ENCODE data around the gene LATS2.
"Not testable (repeated sequence)": the region's sequence is repeated elsewhere in the genome, so short reads cannot be mapped to it uniquely, and the experiment has no call there.

The LATS2 gene

GRCh38 chr13:20960663-20961309, 100.6 kb downstream of the LATS2 start:
- no peak for DNase-seq (ENCODE audit: low read depth)

GRCh38 chr13:20957049-20957620, 104.3 kb downstream of the LATS2 start:
- DNase-seq (ENCODE audit: low read depth), result not testable (repeated sequence)

GRCh38 chr13:20955496-20955895, 105.9 kb downstream of the LATS2 start:
- DNase-seq (ENCODE audit: low read depth), result no peak

GRCh38 chr13:20953245-20953931, 108.0 kb downstream of the LATS2 start:
- no peak for DNase-seq (ENCODE audit: low read depth)

- DNase-seq (ENCODE audit: low read depth), result no peak
Measured at GRCh38 chr13:20952838-20953237, 108.5 kb downstream of the LATS2 start.

- not testable (repeated sequence) for DNase-seq (ENCODE audit: low read depth)
Measured at GRCh38 chr13:20948001-20948400, 113.4 kb downstream of the LATS2 start.

- DNase-seq (ENCODE audit: low read depth), result peak; percentile 27
Measured at GRCh38 chr13:20945952-20946383, 115.4 kb downstream of the LATS2 start.

- no peak for DNase-seq (ENCODE audit: low read depth)
Measured at GRCh38 chr13:20942938-20943559, 118.3 kb downstream of the LATS2 start.

- not testable (repeated sequence) for DNase-seq (ENCODE audit: low read depth)
Measured at GRCh38 chr13:20940511-20940910, 120.9 kb downstream of the LATS2 start.

- DNase-seq (ENCODE audit: low read depth), result peak; percentile 86
Measured at GRCh38 chr13:20940083-20940482, 121.3 kb downstream of the LATS2 start.

GRCh38 chr13:20939662-20940061, 121.7 kb downstream of the LATS2 start:
- DNase-seq (ENCODE audit: low read depth), result no peak

- DNase-seq (ENCODE audit: low read depth), result no peak
Measured at GRCh38 chr13:20938302-20938701, 123.1 kb downstream of the LATS2 start.

- DNase-seq (ENCODE audit: low read depth), result no peak
Measured at GRCh38 chr13:20927596-20928257, 133.7 kb downstream of the LATS2 start.

- not testable (repeated sequence) for DNase-seq (ENCODE audit: low read depth)
Measured at GRCh38 chr13:20925395-20925790, 136.0 kb downstream of the LATS2 start.

GRCh38 chr13:20924758-20925394, 136.5 kb downstream of the LATS2 start:
- DNase-seq (ENCODE audit: low read depth), result peak; percentile 81

GRCh38 chr13:20923272-20923671, 138.1 kb downstream of the LATS2 start:
- DNase-seq (ENCODE audit: low read depth), result no peak

All from iris pigment epithelial cell (primary cell).